UCSD-AML1 (cell line): ENCODE measurements around the gene SIN3B.
"Not testable (repeated sequence)": the region's sequence is repeated elsewhere in the genome, so short reads cannot be mapped to it uniquely, and the experiment has no call there.

Source experiments
- DNase-seq: peaks from one replicate; lab custom pipeline; 2025; ENCODE audit not compliant: unreplicated experiment; lab: John Stamatoyannopoulos, UW

The SIN3B gene

DNA sequence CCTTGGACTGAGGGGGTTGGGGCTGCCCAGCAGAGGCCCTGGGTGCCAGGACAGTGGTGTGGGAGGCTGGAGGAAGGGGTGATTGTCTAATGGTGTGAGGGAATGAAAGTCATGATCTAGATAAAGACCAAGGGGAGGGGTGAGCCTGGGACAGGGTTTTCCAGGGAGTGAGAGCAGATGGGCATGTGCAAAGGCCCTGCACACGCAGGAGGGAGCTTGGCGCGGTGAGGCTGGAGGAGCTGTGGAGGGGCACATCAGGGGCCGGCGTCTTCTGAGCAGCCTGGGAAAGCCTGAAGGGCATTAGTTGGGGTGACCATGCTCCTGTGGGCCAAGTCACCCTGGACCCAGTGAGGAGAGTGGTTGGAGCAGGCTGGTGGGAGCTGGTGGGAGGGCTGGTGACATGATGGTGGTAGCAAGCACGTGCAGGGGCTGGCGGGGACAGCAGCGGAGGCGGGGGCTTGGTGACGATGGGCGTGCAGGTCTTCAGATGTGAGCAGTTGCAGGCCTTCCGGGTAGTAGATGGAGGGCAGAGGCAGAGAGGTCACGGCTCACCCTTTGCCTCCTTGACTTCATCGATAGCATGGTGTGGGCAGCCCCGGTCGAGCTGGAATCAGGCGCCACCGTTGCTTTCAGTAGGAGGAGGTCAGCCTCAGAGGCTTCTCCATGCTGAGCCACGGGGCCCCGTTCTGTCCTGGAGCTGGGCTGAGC is 39.4 kb downstream of the SIN3B start:
- no peak for DNase-seq

DNA sequence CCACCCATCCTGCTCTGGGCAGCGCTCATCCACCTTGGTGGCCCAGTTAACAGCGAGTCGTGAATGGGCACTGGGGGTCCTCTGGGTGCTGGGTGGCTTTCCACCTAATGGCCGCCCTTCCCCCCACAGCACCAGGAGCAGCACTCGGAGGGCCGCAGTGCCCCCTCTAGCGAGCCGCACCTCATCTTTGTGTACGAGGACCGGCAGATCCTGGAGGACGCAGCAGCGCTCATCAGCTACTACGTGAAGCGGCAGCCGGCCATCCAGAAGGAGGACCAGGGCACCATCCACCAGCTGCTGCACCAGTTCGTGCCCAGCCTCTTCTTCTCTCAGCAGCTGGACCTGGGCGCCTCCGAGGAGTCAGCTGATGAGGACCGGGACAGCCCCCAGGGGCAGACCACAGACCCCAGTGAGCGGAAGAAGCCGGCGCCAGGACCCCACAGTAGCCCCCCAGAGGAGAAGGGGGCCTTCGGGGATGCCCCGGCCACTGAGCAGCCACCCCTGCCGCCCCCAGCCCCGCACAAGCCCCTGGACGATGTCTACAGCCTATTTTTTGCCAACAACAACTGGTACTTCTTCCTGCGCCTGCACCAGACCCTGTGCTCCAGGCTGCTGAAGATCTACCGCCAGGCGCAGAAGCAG is 40.3 kb downstream of the SIN3B start:
- DNase-seq = no peak

DNA sequence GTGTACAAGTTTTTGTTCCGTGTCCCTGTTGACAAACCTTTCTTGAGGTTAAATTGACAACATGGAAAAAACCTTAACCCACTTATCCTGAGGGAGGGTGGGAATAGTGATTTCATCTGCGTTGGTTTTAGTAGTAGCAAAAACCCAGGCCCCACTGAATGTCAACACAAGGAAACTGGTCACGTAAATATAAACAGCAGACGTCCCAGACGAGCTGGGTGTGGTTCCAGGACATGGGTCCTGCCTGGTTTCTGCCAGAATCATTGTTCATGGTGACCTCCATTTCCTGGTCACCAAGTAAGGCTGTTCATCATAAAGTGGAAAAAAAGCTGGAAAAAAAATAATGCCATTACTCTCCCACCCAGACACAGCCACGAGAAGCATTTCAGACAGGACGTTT is 42.7 kb downstream of the SIN3B start:
- DNase-seq = no peak

DNA sequence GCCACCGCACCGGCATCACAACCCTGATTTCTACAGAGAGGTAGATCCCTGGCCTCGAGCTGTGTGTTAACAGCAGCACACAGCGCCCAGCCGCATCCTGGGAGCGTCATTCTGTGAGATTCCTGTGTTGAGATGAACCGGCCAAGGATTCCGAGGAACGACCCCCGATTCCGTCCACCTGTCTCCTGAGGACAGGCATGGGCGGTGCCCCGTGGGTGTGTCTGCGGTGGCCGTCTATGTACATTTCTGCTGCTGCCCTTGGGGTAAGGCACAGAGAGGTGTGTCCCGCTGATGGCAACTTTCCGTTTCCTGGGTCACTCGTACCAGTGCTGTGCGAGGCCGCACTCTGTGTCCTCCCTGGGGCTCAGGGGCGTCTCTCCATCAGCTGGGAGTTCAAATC is 43.5 kb downstream of the SIN3B start:
- no peak for DNase-seq

DNA sequence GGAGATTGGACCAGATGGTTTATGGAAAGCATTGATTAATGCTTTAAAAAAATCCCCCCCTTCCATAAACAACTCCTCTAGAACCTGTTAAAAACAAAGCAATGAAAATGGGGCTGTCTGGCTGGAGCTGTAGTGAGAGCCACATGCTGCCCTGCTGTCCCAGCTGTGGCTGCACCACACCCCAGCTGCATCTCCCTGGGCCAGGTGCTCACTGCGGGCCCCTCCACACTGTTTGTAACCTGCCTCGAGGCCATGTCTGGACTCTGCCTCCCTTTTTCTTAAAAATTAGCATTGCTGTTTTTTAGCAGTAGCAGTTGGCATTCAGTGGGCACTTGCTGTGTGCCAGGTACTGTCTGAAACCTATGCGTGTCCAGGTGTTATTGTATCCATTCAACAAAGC is 44.4 kb downstream of the SIN3B start:
- no peak for DNase-seq

DNA sequence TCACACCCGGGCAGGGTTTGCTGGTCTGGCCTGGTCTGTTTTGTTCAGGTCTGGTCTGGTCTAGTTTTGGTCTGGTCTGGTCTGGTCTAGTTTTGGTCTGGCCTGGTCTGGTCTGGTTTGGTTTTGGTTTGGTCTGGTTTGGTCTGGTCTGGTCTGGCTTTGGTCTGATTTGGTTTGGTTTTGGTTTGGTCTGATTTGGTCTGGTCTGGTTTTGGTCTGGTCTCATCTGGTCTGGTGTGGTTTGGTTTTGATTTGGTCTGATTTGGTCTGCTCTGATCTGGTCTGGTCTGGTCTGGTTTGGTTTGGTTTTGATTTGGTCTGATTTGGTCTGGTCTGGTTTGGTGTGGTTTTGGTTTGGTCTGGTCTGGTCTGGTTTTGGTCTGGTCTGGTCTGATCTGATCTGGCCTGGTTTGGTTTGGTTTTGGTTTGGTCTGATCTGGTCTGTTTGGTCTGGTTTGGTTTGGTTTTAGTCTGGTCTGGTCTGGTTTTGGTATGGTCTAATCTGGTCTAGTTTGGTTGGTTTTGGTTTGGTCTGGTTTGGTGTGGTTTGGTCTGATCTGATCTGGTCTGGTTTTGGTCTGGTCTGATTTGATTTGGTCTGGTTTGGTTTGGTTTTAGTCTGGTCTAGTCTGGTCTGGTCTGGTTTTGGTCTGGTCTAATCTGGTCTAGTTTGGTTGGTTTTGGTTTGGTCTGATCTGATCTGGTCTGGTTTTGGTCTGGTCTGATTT is 45.2 kb downstream of the SIN3B start:
- DNase-seq = no peak

DNA sequence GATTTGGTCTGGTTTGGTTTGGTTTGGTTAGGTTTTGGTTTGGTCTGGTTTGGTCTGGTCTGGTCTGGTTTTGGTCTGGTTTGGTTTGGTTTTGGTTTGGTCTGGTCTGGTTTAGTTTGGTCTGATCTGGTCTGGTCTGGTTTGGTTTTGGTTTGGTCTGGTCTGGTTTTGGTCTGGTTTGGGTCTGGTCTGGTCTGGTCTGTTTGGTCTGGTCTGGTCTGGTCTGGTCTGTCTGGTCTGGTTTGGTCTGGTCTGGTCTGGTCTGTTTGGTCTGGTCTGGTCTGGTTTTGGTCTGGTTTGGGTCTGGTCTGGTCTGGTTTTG is 45.7 kb downstream of the SIN3B start:
- DNase-seq = not testable (repeated sequence)

DNA sequence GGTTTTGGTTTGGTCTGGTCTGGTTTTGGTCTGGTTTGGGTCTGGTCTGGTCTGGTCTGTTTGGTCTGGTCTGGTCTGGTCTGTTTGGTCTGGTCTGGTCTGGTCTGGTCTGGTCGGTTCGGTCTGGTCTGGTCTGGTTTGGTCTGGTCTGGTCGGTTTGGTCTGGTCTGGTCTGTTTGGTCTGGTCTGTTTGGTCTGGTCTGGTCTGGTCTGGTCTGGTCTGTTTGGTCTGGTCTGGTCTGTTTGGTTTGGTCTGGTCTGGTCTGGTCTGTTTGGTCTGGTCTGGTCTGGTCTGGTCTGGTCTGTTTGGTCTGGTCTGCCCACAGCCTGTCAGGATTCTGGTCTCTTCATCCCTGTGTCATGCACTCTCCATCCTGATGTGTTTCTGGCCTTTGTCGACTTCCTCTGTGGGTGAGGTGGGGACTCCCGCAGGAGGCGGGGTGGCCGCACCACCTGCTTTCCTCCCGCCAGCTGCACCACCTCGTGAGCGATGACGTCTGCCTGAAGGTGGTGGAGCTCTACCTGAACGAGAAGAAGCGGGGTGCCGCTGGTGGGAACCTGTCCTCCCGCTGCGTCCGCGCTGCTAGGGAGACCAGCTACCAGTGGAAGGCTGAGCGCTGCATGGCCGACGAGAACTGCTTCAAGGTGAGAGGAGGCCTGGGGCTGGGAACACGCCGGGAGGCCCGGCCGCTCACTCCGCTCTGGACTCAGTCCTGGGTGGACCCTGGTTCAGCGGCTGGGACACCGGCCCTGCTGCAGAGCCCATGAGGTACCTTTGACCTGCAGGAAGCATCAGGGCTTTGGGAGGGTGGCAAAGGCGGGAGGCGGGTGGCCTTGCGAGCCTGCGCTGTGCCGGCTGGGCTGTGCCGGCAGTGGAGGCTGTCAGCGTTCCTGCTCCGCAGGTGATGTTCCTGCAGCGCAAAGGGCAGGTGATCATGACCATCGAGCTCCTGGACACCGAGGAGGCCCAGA is 46.7 kb downstream of the SIN3B start:
- no peak for DNase-seq

DNA sequence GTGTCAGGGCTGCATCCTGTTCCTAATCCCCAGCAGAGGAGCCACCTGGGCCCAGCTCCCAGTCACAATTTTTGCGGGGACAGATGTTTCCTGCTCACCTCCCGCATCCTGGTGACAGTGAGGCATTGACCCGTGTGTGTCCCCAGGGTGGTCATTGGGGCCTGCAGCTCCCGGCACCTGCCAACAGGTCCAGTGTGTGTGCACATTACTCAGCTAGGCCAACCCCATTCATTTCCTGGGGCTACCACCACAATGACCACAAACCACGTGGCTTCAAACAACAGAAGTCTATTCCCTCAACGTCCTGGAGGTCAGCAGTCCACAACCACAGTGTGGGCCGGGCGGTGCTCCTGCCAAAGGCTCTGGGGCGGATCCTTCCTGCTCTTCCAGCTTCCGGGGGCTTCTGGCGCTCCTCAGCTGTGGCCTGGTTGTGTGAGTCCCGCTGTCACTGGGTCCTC is 47.7 kb downstream of the SIN3B start:
- peak; percentile 78 for DNase-seq

DNA sequence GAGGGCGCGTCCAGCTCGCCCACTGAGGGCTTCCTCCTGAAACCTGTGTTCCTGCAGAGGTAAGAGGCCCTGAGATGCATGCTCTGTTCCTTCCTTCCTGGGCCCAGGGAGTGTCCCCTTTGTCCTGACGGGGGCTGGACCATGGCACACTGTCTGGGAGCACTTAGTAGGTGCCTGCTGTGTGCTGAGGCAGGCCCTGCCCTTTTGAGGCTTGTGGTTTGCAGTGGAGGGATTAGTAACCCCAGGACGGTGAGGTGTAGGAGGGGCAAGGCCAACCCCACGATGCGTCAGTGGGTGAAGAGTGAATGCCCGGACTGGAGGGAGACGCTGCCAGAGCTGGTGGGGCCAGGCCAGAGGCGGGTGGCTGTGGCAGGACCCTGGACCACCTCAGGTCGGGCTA is 48.4 kb downstream of the SIN3B start:
- DNase-seq = no peak

DNA sequence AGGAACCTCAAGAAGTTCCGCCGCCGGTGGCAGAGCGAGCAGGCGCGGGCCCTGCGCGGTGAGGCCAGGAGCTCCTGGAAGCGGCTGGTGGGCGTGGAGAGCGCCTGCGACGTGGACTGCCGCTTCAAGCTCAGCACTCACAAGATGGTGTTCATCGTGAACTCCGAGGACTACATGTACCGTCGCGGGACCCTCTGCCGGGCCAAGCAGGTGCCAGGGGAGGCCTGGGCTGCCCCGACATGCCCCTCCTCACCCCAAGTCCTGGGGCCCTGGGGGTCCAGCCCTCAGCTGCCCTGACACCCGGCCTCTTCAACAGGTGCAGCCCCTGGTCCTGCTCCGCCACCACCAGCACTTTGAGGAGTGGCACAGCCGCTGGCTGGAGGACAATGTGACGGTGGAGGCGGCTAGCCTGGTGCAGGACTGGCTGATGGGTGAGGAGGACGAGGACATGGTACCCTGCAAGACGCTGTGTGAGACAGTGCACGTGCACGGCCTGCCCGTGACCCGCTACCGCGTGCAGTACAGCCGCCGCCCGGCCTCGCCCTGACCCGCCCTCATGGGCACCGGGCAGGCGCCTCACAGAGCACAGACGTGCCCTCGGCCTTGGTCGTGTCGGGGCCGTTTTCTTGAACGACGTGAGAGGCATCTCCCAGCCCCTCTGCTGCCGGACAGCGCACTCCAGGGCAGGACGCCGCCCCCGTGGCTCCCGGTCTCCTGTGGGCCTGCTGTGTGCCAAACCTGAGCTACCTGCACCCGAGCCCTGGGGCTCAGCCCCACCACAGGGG is 49.2 kb downstream of the SIN3B start:
- DNase-seq = no peak

DNA sequence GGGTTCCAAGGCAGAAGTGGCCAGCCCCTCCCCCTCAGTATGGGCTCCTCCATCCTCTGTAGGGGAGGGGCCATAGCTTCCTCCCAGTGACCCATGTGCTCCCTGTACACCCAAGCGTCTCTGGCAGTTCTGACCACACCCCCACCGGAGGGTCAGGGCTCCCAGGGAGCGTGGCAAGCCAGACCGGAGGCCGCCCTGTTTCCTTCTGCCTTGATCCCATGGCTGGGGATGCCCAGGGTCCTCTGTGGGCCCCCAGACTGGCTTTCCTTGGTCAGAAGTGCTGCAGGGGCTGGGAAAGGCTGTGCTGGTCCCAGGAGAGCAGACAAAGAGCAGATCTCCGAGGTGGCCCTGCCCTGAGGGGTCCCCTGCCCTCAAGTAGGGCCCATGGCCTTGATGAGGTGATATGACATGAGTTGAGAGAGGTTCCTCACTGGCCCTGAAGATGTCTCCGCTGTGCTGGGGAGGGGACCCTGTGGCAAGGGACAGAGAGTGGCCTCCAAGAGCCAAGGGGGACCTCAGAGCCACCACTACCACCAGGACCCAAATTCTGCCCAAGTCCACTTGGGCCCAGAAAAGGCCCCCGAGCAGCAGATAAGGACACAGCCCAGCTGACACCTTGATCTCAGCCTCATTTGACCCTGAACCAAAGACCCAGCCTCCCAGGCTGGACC is 51.8 kb downstream of the SIN3B start:
- DNase-seq = no peak

DNA sequence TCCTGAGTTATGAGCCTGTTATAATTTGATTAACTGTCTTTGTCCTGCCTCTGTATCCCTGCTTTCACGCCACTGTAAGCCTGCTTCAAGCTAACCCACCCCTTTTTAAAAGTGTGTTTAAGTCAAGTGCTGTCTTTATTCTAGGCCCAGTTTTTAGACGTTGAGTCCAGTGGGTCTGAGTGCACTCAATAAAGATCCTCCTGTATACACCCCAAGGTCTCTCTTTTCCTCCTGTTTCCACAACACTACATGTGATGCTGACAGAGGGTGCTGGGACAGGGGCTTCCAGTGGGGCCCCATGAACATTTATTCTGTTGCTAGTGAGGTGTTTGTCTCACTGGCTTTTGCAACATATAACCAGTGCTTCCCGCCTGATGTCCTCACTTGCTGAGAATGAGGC is 52.9 kb downstream of the SIN3B start:
- DNase-seq = no peak

DNA sequence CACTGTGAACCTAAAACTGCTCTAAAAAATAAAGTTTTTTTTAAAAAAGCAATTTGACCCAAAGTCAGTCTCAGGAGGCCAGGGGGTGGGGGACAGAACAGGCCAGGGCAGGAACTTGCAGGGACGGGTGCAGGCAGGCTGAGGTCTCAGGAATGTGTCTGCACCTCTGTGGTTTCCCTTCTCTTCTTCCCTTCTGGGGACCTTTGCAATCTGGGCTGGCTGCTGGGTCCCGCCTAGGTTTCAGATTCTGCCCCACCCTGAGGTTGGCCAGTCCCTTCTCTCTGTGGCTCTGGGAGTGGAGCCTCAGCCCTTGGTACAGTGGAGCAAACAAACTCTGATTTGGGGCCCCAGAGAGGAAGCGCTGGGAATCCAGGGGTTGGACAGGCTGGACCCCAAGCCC is 54.3 kb downstream of the SIN3B start:
- no peak for DNase-seq

DNA sequence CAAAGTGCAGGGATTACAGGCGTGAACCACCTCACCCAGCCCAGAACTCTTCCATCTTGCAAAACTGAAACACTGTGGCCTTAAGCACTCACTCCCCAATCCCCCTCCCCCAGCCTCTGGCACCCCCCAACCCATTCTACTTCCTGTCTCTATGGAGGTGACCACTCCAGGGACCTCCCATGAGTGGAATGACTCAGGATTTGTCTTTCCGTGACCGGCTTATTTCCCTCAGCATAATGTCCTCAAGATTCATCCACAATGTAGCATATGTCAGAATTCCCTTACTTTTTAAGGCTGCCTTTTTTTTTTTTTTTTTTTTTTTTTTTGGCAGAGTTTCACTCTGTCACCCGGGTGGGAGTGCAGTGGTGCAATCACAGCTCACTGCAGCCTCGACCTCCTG is 56.0 kb downstream of the SIN3B start:
- DNase-seq = peak; percentile 26

DNA sequence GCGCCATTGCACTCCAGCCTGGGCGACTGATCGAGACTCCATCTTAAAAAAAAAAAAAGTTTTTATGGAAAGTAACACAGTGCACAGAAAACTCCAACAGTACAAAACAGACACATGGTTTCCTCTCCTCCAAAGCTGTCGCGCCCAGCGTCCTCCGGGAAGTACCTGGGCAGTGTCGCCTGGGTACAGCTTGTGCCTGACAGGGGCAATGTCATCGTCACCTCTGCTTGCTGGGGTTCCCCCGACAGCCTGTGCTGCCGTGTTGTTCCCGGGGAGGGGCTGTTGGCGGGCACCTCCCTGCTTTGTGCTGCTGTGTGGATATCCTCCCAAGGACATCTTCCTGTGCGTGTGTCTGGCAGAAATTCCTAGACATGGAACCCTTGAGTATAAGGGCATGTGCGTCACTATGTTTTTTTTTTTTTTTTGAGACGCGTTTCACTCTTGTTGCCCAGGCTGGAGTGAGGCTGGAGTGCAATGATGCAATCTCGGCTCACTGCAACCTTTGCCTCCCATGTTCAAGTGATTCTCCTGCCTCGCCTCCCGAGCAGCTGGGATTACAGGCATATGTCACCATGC is 57.2 kb downstream of the SIN3B start:
- DNase-seq = no peak

DNA sequence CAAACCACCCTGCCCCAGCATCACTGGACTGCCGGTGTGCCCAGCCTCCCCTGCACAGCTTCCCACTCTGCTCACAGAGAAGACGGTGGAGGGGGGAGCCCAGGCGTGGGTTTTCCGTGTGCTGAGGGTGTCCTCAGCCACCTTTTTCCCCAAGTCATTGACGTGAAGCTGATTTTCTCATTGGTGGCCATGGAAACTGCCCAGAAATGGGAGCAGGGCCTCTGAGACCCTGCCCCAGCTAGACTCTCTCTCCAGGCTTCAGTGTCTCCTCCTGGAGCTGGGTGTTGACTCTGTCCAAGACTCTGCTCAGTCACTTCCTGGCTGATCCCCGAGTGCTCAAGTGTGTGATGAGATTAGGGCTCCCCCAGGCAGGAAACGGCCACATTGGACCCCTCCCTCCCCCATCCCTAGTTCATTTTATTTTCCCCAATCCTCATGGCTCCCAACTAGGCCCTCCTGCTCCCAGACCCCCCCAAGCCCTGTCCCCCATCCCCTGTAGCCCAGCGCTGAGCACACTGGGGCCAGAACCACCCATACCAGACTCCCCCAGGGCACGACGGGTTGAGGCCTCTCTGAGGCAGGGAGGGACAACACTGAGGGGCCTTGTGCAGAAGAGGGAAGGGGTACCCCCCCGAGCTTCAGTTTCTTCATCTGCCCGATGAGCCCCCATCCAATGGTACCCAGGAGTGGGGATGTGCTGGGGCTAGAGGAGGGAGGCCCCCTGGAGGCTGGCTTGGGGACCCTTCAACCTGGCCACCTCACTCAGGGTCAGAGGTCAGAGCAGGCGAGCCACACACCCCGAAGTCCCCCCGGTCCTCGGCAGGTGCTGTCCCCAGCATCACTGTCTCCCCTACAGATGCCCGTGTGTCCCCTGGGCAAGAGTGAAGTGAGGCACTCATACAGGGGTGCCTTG is 58.4 kb downstream of the SIN3B start:
- DNase-seq = peak; percentile 62

DNA sequence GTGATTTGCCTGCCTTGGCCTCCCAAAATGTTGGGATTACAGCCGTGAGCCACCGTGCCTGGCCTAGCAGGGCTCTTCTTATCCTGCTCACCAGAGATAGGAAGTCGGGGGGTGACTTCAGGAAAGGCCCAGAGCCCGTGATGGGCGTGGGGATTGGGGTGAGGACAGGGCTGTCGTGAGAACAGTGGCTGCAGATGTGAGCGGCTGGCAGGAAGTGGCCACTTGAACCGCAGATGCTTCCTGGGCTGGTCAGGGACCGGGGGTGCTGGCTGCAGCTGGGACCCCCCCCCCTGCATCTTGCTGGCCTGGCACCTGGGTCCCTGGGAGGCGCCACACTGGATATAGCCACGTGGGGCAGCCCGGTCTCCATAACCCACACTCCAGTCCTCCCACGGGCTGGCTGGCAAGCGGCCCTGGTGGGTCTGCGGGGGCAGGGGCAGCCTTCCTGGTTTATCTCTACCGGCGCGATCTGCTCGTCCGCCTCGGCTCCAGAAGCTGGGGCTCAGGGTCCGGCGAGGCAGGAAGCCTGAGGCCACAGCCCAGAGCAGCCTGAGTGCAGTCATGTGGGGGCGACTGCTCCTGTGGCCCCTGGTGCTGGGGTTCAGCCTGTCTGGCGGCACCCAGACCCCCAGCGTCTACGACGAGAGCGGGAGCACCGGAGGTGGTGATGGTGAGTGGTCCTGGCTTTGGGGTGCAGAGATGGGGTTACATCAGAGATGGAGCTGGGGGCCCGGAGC is 59.6 kb downstream of the SIN3B start, which contains the start of gene F2RL3:
F2RL3 (plus strand) TSS at position 371 of the 737 bp plus-strand sequence; CDS start at position 562, 191 bp downstream.
- peak; percentile 95 for DNase-seq
